H9 (cell line): ENCODE data around the gene LMX1B. TPM values are rescaled to one million over a fixed set of nuclear protein-coding genes. Genes with fewer than 3 reads are reported as not detected.

ENCODE experiments used
- DNase-seq: peaks from one replicate; pipeline ENCODE4 v3.0.0-alpha.2; 2017
- H2AFZ ChIP-seq: one replicate; pipeline ENCODE4 v1.6.1; 2013; ENCODE audit warnings: mild to moderate bottlenecking, low read length, control low read depth, moderate library complexity
- H2AK5ac ChIP-seq: 2 replicates; pipeline ENCODE4 v1.6.1; 2013; ENCODE audit warnings: low read length, control low read depth, mixed read lengths; ENCODE audit not compliant: insufficient read length
- H2BK120ac ChIP-seq: one replicate; pipeline ENCODE4 v1.6.1; 2013; ENCODE audit warnings: low read depth, mild to moderate bottlenecking, low read length, control low read depth, inconsistent platforms; ENCODE audit not compliant: poor library complexity, severe bottlenecking
- H2BK12ac ChIP-seq: 2 replicates; pipeline ENCODE4 v1.6.1; 2013; ENCODE audit warnings: low read length, control low read depth, mixed read lengths, low read depth; ENCODE audit not compliant: insufficient read length
- H2BK15ac ChIP-seq: 2 replicates; pipeline ENCODE4 v1.6.1; 2013; ENCODE audit warnings: low read depth, low read length, control low read depth
- H2BK20ac ChIP-seq: one replicate; pipeline ENCODE4 v1.6.1; 2013; ENCODE audit warnings: low read depth, mild to moderate bottlenecking, low read length, control low read depth, inconsistent platforms; ENCODE audit not compliant: poor library complexity, severe bottlenecking
- H2BK5ac ChIP-seq: 2 replicates; pipeline ENCODE4 v1.6.1; 2013; ENCODE audit warnings: low read length, control low read depth, mixed read lengths; ENCODE audit not compliant: insufficient read length
- H3K14ac ChIP-seq: 2 replicates; pipeline ENCODE4 v1.6.1; 2013; ENCODE audit warnings: low read length, control low read depth; ENCODE audit not compliant: insufficient read depth
- H3K18ac ChIP-seq: 2 replicates; pipeline ENCODE4 v1.6.1; 2013; ENCODE audit warnings: low read depth, mild to moderate bottlenecking, mixed read lengths, low read length, control low read depth; ENCODE audit not compliant: insufficient read length
- H3K23ac ChIP-seq: 2 replicates; pipeline ENCODE4 v1.6.1; 2013; ENCODE audit warnings: low read length, control low read depth, mixed read lengths, low read depth; ENCODE audit not compliant: insufficient read length
- H3K23me2 ChIP-seq: 2 replicates; pipeline ENCODE4 v1.6.1; 2013; ENCODE audit warnings: low read depth, mild to moderate bottlenecking, mixed read lengths, low read length, control low read depth; ENCODE audit not compliant: insufficient read length, poor library complexity, severe bottlenecking
- H3K27ac ChIP-seq: 2 replicates; pipeline ENCODE4 v1.5.1; 2013; ENCODE audit warnings: low read length, control low read depth, mixed read lengths, low read depth; ENCODE audit not compliant: insufficient read length
- H3K27me3 ChIP-seq: 2 replicates; pipeline ENCODE4 v1.6.1; 2013; ENCODE audit warnings: low read length, control low read depth, inconsistent platforms; ENCODE audit not compliant: insufficient read depth
- H3K4ac ChIP-seq: 2 replicates; pipeline ENCODE4 v1.6.1; 2013; ENCODE audit warnings: low read depth, mild to moderate bottlenecking, control low read depth, inconsistent platforms, low read length, moderate library complexity
- H3K4me1 ChIP-seq: 2 replicates; pipeline ENCODE4 v1.6.1; 2013; ENCODE audit warnings: low read length, control low read depth, inconsistent platforms; ENCODE audit not compliant: insufficient read depth
- H3K4me2 ChIP-seq: 2 replicates; pipeline ENCODE4 v1.6.1; 2013; ENCODE audit warnings: low read length, control low read depth, mixed read lengths; ENCODE audit not compliant: insufficient read length, insufficient read depth
- H3K56ac ChIP-seq: 2 replicates; pipeline ENCODE4 v1.6.1; 2013; ENCODE audit warnings: low read depth, mild to moderate bottlenecking, mixed read lengths, low read length, control low read depth; ENCODE audit not compliant: insufficient read length
- H3K79me1 ChIP-seq: 2 replicates; pipeline ENCODE4 v1.6.1; 2013; ENCODE audit warnings: low read depth, mild to moderate bottlenecking, moderate library complexity, low read length, control low read depth, inconsistent platforms; ENCODE audit not compliant: insufficient read depth, poor library complexity, severe bottlenecking
- H3K79me2 ChIP-seq: 2 replicates; pipeline ENCODE4 v1.6.1; 2013; ENCODE audit warnings: low read length, control low read depth, inconsistent platforms; ENCODE audit not compliant: insufficient read depth
- H3K9ac ChIP-seq: 2 replicates; pipeline ENCODE4 v1.6.1; 2013; ENCODE audit warnings: low read length, control low read depth, mixed read lengths; ENCODE audit not compliant: insufficient read length; ENCODE audit errors: extremely low read depth
- H3K9me3 ChIP-seq: one replicate; pipeline ENCODE4 v1.6.1; 2013; ENCODE audit warnings: low read depth, low read length, inconsistent platforms; ENCODE audit not compliant: control insufficient read depth
- H3T11ph ChIP-seq: one replicate; pipeline ENCODE4 v1.6.1; 2013; ENCODE audit warnings: mild to moderate bottlenecking, low read length, control low read depth, inconsistent platforms
- H4K20me1 ChIP-seq: one replicate; pipeline ENCODE4 v1.6.1; 2013; ENCODE audit not compliant: control insufficient read depth, insufficient read length, insufficient read depth
- H4K5ac ChIP-seq: 2 replicates; pipeline ENCODE4 v1.6.1; 2013; ENCODE audit warnings: low read depth, mild to moderate bottlenecking, mixed read lengths, low read length, control low read depth; ENCODE audit not compliant: insufficient read length
- H4K8ac ChIP-seq: replicated peaks from 2 replicates; pipeline ENCODE4 v1.6.1; 2013; ENCODE audit warnings: low read length, control low read depth, mixed read lengths, low read depth; ENCODE audit not compliant: insufficient read length
- H4K91ac ChIP-seq: 2 replicates; pipeline ENCODE4 v1.6.1; 2013; ENCODE audit warnings: low read depth, mild to moderate bottlenecking, moderate library complexity, mixed read lengths, low read length, control low read depth; ENCODE audit not compliant: insufficient read length
- H3K27ac Mint-ChIP-seq, 3 experiments: 2 replicates in 2 of 3; 3 replicates in 1 of 3; pipeline ENCODE4 v1.8.0; 2020 to 2021; ENCODE audit warnings: mixed read lengths in 3 of 3, mild to moderate bottlenecking in 1 of 3, moderate library complexity in 1 of 3
- H3K27me3 Mint-ChIP-seq: 2 replicates; pipeline ENCODE4 v1.8.0; 2021; ENCODE audit warnings: low read depth, mild to moderate bottlenecking, moderate library complexity, mixed read lengths
- H3K36me3 Mint-ChIP-seq, 3 experiments: 2 replicates in 2 of 3; 3 replicates in 1 of 3; pipeline ENCODE4 v1.8.0; 2020 to 2021; ENCODE audit warnings: low read depth in 3 of 3, mixed read lengths in 3 of 3; ENCODE audit not compliant: insufficient read depth in 1 of 3
- H3K4me1 Mint-ChIP-seq, 2 experiments: 2 replicates each; pipeline ENCODE4 v1.8.0; 2020; ENCODE audit warnings: mixed read lengths in 2 of 2
- H3K4me3 Mint-ChIP-seq, 2 experiments: 2 replicates in 1 of 2; 3 replicates in 1 of 2; pipeline ENCODE4 v1.8.0; 2020 to 2021; ENCODE audit warnings: mild to moderate bottlenecking in 2 of 2, mixed read lengths in 2 of 2, moderate library complexity in 1 of 2
- H3K9me3 Mint-ChIP-seq, 2 experiments: 2 replicates in 1 of 2; 3 replicates in 1 of 2; pipeline ENCODE4 v1.8.0; 2020; ENCODE audit warnings: mild to moderate bottlenecking in 2 of 2, mixed read lengths in 2 of 2, moderate library complexity in 1 of 2
- CTCF ChIP-seq: fragments of 200-600 bp; sonication (generic); conservative IDR thresholded peaks from 3 replicates; pipeline ENCODE4 v1.8.0; 2021; ENCODE audit warnings: antibody characterized with exemption, mild to moderate bottlenecking
- WGBS: extraction: QIAGEN DNeasy Blood & Tissue Kit; methylation state at CpG from one replicate; pipeline ENCODE4 v1.1.7; 2013; ENCODE audit warnings: missing lambda C conversion rate, low lambda C conversion rate, mixed read lengths; ENCODE audit not compliant: insufficient read length; ENCODE audit errors: extremely low coverage; 5-methylcytosine and 5-hydroxymethylcytosine counted together
- total RNA-seq: library from RNA; stranded (reverse); gene quantifications from 2 replicates; pipeline ENCODE4 v1.2.1, GENCODE V29; 2021

Gene LMX1B
- total RNA-seq, 1 experiment from 2014 or later, result 0.85 TPM

DNA sequence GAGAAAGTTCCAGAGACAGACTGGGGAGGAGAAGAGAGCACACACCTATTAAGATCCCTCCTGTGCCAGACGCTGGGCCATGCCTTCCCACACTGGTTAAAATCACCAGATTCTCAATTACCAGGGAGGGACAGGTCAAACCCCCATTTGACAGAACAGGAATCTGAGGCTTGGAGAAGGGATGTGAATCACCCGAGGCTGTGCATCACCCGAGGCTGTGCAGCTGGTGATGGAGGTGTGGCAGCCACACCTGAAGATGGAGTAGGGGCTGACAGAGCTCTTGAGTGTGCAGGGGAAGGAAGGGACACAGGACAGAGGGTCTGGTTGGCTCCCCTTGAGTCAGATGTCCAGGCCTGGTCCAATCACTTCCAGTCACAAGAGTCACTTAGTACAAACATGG lies 70.6 kb downstream of the LMX1B start:
- Mint-ChIP-seq H3K27me3 (peaks cover 96% of the 10 kb centered on the region), H3K4me3 (no peak overlapping the region), H3K4me1 (peaks cover 22 to 47% of the 10 kb centered on the region in 2 experiments), H3K27ac (no peak overlapping the region), H3K9me3 (peaks cover 0 to 3% of the 10 kb centered on the region in 2 experiments; a peak in 3 of 5 replicates), H3K36me3 (no peaks in the 10 kb centered on the region)
- no peak overlapping the region for H4K91ac ChIP-seq
- no peak overlapping the region for H4K8ac ChIP-seq
- H2BK15ac ChIP-seq, result no peak overlapping the region
- no peaks in the 10 kb centered on the region; the same call in 1 of the 2 replicates for H3K4me1 ChIP-seq
- peaks cover 21% of the 10 kb centered on the region; the same call in 1 of the 2 replicates for H3K27me3 ChIP-seq
- no peak overlapping the region for H3K4me2 ChIP-seq
- no peaks in the 10 kb centered on the region for H4K20me1 ChIP-seq
- no peak overlapping the region for H3K9ac ChIP-seq
- H3K56ac ChIP-seq, result no peak overlapping the region
- H3K79me1 ChIP-seq, result no peaks in the 10 kb centered on the region
- H3K27ac ChIP-seq, result no peak overlapping the region
- H2BK12ac ChIP-seq, result no peak overlapping the region
- H3K4ac ChIP-seq, result no peak overlapping the region
- TF ChIP-seq CTCF, result no peak
- no peak overlapping the region for H2BK5ac ChIP-seq
- no peak overlapping the region for H2AK5ac ChIP-seq
- H3T11ph ChIP-seq, result no peak overlapping the region
- no peaks in the 10 kb centered on the region for H3K79me2 ChIP-seq
- no peaks in the 10 kb centered on the region for H3K23me2 ChIP-seq
- no peak overlapping the region for H3K18ac ChIP-seq
- no peak overlapping the region for H3K14ac ChIP-seq
- H4K5ac ChIP-seq, result no peak overlapping the region
- no peaks in the 10 kb centered on the region for H3K9me3 ChIP-seq
- no peak overlapping the region for H2AFZ ChIP-seq
- no peak overlapping the region for H2BK120ac ChIP-seq
- WGBS, result no CpG with 5 or more reads among the region's 3 CpGs
- H3K23ac ChIP-seq, result no peak overlapping the region
- H2BK20ac ChIP-seq, result no peak overlapping the region
- DNase-seq, result no peak
